GM12801 (cell line): ENCODE data around the gene RNLS.

Experiments
- TF ChIP-seq, protein P1 (sequence below): IDR thresholded peaks from one replicate; pipeline ENCODE4 v1.5.1; 2011; ENCODE audit warnings: control low read depth; ENCODE audit not compliant: insufficient read length; ENCODE audit errors: extremely low read depth

The RNLS gene

GRCh38 chr10:88582806-88583583 lies at the start of gene RNLS:
Gene RNLS (minus strand): TSS chr10:88583318.
- TF ChIP-seq, protein P1, sequence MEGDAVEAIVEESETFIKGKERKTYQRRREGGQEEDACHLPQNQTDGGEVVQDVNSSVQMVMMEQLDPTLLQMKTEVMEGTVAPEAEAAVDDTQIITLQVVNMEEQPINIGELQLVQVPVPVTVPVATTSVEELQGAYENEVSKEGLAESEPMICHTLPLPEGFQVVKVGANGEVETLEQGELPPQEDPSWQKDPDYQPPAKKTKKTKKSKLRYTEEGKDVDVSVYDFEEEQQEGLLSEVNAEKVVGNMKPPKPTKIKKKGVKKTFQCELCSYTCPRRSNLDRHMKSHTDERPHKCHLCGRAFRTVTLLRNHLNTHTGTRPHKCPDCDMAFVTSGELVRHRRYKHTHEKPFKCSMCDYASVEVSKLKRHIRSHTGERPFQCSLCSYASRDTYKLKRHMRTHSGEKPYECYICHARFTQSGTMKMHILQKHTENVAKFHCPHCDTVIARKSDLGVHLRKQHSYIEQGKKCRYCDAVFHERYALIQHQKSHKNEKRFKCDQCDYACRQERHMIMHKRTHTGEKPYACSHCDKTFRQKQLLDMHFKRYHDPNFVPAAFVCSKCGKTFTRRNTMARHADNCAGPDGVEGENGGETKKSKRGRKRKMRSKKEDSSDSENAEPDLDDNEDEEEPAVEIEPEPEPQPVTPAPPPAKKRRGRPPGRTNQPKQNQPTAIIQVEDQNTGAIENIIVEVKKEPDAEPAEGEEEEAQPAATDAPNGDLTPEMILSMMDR, result no peak

DNA sequence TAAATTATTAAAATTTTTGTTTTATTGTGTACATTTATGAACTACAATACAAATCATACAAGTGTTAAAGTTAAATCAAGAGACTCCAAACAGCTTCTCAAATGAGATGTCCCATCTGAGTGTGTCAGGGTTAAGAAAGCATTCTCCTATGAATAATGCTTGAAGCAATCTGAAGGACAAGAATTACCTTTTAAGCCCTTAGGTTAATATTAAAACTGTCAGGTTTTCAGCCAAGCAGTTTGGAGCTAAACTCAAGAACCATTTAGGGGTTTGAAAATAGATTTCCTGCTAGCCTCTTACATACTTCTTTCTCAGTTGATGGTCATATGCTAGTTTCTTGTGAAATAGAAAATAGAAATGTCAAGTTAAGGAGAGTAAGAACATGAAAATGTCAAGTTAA lies 41.7 kb upstream of the RNLS start:
- TF ChIP-seq, protein P1, result no peak

DNA sequence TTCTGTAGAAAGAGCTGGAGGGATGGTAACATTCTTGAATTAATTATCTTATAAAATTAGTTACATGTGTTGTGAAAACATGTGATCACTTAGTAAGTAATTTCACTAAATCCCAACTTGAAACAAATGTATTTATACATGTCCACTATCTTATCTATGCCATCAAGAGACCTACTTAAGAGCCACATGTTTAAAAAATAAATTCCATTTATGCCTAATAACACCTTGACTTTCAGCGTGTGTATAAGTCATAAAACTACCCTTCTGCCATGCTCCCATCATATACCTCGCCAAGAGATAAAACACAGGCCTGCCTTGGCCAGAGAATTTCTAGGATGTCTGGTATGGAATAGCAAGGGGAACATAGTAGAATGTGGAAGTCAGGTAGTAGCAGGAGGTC lies 40.7 kb upstream of the RNLS start:
- TF ChIP-seq, protein P1, result no peak

GRCh38 chr10:88620441-88620840 lies 37.3 kb upstream of the RNLS start:
- TF ChIP-seq, protein P1, result no peak

GRCh38 chr10:88618496-88618895 lies 35.4 kb upstream of the RNLS start:
- TF ChIP-seq, protein P1, result no peak

DNA sequence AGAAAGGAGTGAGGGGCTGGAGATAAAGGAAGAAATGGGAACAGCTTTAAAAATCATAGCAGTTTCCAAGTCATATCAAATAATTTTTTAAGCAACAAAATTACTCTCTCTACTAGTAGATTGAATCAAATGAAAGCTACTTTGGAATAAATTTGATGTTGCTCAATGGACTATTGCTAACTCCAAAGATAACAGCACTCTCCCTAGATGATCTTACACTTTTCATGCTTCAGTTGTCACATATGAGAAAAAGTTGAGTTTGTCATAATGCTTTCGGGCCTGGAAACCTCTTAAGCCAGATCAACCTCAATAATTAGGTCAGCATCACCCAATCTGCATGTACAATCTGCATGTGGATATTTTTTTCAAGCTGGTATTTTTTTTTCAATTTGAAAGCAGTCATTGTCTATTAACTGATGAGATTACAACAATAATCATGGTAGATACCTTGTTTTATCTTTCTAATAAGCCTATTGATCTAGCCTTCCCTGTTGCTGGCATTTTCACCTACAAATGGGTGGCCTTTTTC lies 34.7 kb upstream of the RNLS start:
- TF ChIP-seq, protein P1, result no peak

DNA sequence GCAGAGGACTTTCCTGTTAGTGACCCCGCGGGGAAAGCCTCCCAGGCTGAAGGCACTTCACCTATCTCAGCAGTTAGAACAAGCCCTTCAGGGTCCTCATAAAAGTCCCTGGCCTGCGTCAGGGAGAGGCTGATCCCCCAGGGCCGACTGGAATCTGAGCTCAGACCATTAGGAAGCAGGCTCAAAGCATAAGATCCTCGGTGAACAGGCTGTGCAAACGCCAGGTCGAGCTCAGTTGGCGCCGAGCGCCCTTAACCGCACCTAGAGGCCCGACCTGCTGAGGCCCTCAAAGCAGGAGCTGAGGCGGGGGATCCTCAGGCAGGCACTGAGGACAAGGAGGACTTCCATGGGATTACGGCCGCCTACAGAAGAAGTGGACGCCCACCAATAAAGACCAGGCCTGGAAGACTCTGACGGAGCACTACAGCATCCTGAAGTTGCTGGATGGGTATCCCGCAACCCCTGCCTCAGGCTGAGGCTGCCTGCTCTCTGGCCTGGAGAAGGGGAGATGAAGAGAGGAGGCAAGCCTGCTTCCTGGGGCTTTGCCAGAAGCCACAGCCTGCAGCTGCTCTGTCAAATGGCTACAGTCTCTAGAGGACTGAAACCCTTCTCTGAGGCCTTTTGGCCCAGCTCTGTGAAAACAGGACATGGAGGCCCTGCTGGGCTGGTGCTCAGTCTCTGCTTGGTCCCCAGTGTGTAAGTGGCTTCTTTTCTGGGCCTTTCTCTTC lies 33.3 kb upstream of the RNLS start:
- TF ChIP-seq, protein P1, result no peak
